HG03342 (cell line): Measurements from ENCODE around the gene ACTR8.
A peak's percentile ranks its signal among the peaks of the same experiment; 100 is the strongest.

Experiments
- ATAC-seq: cut with Tn5 transposase; IDR thresholded peaks from one replicate; pipeline ENCODE4 v1.9.1; 2021; ENCODE audit warnings: mild to moderate bottlenecking, moderate library complexity; ENCODE audit not compliant: unreplicated experiment

Gene ACTR8

GRCh38 chr3:53836084-53836872 is 45.7 kb downstream of the ACTR8 start:
- no peak for ATAC-seq

- no peak for ATAC-seq
Measured at GRCh38 chr3:53835257-53835656, 46.7 kb downstream of the ACTR8 start.

DNA sequence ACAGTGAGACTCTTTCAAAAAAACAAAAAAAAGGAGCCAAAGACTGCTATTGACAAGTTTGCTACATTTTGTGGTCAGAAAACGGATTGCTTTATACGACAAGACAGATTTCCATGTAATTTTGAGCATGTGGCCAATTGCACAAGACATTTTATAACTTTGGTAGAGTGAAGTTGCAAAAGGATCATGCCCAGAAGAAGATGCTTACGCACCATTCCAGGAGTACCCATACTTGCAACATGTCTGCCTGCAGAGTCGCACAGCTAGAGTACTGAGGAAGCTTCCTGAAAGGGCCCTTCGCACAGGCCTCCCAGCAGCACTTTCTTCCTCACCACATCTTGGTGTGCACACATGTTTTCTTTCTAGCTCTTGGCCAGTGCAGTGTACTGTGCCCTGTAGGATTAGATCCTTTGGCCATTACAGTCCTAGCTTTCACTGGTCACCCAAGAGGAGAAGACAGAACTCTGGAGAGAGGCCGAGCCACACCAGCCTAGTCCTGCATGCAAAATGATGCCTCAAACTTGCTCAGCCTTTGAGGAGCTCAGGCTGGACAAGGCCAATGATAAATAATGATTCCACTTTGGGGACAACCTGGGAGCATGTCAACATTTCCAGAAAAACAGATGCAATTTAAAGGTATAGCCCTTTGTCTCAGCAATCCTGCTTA is 47.4 kb downstream of the ACTR8 start:
- no peak for ATAC-seq

GRCh38 chr3:53833700-53834099 is 48.3 kb downstream of the ACTR8 start:
- no peak for ATAC-seq

GRCh38 chr3:53833053-53833645 is 48.8 kb downstream of the ACTR8 start:
- ATAC-seq, result no peak

DNA sequence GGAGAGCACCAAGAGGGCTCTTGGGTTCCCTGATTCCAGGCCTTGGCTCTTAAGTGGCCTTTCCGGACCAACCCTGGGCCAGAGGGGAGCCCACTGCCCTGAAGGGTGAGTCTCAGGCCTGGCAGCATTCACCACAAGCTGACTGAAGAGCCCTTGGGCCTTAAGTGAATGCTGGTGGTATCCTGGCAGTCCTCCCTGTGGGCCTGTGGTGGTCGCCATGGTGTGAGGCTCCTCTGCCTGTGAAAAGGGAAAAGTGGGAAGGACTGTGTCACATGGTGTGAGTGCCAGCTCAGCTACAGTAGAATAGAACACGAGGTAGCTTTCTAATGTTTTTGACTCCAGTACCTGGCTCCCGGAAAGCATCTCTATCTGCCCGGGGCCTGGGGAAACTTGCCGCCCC is 51.0 kb downstream of the ACTR8 start:
- no peak for ATAC-seq

DNA sequence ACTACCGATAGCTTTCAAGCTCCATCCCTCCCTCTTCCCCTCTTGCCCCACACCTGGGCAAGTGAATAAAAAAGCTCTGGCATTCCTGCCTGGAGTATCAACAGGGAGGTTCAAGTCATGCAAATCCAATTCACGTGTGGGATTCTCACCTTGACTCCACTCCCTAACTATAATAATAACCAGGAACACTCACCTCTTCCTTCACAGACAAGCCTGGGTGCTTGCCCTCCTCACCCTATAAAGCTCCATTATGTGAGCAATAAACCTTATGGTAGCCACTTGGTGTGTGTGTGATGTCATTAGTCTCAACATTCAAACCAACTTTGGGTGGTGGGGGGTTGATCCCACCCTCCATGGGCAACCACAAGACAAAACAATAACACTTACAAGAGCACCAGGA is 52.3 kb downstream of the ACTR8 start:
- no peak for ATAC-seq

DNA sequence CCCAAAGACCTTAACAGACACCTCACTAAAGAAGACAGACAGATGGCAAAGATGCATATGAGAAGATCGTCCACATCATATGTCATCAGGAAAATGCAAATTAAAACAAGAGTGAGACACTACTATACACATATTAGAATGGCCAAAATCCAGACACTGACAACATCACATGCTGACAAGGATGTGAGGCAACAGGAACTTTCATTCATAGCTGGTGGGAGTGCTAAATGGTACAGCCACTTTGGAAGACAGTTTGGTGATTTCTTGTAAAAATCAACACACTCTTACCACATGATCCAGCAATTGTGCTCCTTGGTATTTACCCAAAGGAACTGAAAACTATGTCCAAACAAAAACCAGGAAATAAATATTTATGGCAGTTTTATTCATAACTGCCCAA is 53.4 kb downstream of the ACTR8 start:
- no peak for ATAC-seq

DNA sequence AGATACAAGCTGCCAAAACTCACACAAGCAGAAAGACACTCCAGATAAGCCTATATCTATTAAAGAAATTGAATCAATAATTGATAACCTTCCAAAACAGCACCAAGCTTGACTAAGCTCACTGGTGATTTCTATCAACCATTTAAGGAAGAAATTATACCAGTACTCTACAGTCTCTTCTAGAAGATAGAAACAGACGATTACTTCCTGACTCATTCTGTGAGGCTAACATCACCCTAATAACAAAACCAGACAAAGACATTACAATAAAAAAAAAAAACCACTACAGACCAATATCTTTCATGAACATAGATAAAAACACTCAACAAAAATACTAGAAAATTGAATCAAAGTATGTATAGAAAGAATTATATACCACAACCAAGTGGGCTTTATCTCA is 55.9 kb downstream of the ACTR8 start:
- ATAC-seq, result no peak

DNA sequence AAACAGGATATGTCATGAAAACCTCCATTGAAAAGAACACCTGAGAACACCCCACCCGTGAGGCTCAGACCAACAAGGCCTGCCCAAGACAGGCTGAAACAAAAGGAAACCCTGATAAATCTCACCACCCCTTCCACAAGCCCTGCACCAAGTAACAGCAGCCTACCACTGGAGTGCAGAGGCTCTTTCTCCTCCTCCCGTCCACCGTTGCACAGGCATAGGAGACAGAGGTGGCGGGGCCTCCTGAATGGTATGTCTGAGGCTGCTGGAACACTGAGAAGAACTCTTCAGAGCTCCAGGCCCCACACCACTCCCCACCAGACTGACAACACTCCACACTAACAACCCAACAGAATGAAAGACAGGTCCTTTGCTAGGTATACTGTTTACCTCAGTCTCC is 57.2 kb downstream of the ACTR8 start:
- ATAC-seq, result no peak

DNA sequence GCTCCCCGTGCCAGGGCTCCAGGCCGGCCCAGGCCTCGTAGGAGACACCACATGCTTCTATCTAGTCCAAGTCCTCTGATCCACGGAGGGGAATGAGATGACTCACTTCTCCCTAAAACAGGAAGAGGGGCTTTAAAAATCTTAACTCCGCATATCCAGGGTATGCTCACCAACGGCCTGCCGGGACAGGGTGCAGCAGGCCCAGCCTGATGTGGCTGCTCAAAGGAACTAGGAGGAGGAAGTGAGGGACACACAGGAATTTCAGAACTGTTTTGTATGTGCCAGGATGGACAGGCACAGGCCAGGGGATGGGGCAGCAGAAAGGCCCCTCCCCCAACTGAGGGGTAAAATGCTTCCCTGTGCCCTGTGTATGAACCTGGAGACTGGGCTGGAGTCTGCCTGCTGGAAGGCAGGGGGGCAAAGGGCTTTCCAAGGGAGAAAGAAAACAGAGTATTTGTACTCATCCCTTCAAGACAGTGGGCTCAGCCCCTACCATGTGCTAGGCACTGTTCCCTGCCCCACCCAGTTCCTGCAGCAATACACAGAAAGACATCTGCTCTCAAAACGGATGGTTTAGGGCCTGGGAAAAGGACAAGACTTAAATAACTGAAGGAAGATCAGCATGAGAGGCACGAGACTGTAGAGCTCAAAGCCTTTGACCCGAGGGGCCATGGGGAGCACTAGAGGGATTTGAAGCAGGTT is 57.8 kb downstream of the ACTR8 start:
- no peak for ATAC-seq

- no peak for ATAC-seq
Measured at GRCh38 chr3:53823026-53823955, 58.7 kb downstream of the ACTR8 start.

- ATAC-seq, result no peak
Measured at GRCh38 chr3:53822331-53822741, 59.6 kb downstream of the ACTR8 start.

DNA sequence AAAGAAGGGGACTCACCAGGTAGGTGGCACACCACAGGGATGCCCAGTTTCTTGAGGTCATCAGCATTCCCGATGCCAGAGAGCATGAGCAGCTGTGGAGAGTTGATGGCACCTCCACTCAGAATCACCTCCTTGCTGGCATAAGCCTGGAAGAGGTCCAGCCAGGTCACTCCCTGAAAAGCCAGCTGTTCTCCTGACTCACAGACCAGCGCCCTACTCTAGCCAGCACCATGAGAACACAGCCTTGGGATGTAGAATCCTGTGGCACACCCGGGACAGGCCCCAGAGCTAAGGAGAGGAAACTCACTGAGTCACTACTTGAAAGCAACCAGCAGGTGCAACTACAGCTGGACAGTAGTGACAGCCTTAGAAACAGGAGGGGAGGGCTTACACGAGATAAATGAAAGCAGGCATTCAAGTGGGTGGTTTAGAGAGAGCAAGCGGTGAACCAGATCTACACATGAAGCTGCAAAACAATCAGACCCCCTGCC is 60.3 kb downstream of the ACTR8 start:
- peak; percentile 60 for ATAC-seq

DNA sequence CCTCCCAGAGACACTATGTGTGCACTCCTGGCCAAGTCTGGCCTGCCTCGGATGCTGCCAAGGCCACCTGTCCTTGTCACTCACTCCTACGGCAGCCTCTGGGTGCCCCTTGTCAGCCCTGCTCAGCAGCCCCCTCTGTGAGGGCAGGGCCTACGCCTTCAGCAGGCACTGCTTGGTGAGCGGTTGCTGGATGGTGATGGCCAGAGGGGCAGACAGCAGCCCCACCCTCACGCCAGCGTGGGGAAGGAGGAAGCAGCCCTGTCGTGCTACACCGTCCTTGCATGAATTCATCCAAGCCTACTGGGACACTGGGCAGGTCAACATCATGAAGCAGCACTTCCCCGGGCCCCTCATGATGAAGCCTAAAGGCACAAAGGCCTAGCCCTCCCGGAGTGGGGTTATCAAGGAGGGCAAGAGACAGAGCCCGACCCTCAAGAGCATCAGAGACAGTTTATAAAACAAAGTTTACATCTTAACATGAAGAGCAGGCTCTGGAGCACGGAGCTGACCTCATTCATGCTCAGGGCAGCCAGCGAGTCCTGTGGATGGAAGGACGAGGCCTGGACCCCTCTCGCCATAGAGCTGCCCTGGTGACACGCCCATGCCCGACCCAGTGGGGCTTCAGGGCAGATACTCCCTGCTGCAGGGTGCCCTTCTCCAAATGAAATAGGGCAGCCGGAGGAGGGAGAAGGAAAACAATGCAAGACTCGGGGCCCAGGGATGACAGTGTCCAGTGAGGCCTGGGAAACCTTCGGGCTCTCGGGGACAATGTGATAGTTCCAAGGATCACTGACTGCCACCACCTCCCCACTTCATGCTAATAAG is 61.0 kb downstream of the ACTR8 start:
- no peak for ATAC-seq

- ATAC-seq, result no peak
Measured at GRCh38 chr3:53820084-53820483, 61.9 kb downstream of the ACTR8 start.

- no peak for ATAC-seq
Measured at GRCh38 chr3:53819163-53819868, 62.6 kb downstream of the ACTR8 start.

DNA sequence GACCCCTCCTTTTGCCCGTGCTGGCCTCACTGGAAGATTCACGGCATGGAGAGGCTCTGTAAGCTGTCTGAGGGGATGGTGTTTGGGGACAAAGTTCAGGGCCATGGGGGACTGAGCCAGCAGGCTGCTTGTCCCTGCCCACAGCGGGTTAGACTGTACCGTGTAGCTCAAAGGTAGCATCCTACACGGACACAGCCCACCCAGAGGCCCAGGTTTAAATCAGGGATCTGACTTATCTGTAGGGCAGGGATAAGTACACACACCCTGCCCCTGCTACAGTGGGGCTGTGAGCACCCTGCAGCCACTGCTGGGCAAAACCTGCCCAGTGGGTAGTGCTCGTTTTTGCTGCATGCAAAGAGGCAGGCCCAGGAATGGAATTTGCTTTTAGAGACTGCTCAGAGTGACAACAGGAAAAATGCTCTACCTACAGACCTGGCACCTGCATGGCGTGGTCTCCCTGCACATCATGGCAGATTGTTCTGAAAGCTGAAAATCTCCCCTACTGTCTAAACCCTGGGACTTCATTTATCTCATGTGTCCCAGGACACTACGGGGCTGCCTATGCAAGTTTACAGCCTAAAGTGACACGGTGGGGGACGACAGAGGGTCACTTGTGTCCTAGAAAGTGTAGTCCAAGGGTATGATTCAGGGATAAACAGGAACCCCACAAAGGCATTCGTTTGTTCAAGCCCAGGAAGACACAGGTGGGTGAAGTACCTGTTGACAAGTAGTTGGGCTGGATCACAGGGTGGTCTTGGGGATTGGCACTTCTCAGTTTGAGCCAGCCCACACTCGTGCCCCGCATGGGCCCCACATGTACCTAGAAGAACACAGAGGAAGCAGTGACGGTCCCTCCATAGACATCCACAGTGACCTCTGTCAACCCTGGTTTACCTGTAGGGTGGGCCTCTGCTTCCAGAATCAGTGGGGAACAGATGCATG is 63.5 kb downstream of the ACTR8 start:
- ATAC-seq, result no peak
